Diencephalon (tissue), 1 donor: Measurements from ENCODE around the gene TRAF2. TPM values are rescaled to one million over a fixed set of nuclear protein-coding genes. Genes with fewer than 3 reads are reported as not detected.

Experiments
- small RNA-seq: library from RNA; depleted of rRNA; stranded (forward); fragments of <200 nt; gene quantifications from one replicate; pipeline ENCODE3, GENCODE V24; 2014
- total RNA-seq: library from RNA; depleted of rRNA; stranded (reverse); fragments of >200 nt; gene quantifications from one replicate; pipeline ENCODE4 v1.2.3, GENCODE V29; 2014

The TRAF2 gene, protein sequence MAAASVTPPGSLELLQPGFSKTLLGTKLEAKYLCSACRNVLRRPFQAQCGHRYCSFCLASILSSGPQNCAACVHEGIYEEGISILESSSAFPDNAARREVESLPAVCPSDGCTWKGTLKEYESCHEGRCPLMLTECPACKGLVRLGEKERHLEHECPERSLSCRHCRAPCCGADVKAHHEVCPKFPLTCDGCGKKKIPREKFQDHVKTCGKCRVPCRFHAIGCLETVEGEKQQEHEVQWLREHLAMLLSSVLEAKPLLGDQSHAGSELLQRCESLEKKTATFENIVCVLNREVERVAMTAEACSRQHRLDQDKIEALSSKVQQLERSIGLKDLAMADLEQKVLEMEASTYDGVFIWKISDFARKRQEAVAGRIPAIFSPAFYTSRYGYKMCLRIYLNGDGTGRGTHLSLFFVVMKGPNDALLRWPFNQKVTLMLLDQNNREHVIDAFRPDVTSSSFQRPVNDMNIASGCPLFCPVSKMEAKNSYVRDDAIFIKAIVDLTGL
- total RNA-seq, result 10.1 TPM

DNA sequence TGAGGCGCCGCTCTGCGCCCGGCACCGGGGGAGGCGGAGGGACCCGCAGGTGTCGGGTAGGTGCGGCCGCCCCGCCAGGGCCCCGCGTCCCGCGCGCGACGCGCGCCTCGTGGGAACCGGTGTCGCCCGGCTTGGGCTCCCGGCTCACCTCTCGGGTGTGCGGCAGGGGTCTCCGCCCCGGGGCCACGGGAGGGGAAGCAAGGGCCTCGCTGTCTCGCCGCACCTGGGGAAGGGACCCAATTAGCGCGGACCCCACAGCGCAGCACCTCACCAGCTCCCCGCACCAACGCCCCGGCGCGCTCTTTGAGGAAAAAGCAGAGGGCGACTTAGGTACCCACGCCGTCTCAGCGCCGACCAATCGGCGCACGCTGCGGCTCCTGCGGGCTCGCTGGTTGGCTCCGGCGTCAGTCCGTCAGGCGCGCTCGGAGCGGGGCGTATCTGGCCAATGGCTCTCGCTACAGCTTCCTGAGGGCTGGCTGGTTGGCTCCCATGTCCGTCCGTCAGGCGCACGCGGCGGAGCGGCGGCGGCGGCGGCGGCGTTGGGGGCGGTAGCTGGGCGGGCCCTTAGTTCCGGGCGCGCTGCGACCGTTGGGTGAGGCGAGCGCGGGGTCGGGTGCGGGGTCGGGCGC, at the start of gene TRAF2:
Gene TRAF2 (plus strand): TSS at position 567 of the 629 bp plus-strand sequence. CDS start 12,225 bp downstream, outside the sequence.

GRCh38 chr9:136842380-136842948, 43.9 kb upstream of the TRAF2 start, which contains the start of gene AJM1:
Gene AJM1 (plus strand): TSS chr9:136842478. CDS start chr9:136844415, 1,937 bp downstream.

DNA sequence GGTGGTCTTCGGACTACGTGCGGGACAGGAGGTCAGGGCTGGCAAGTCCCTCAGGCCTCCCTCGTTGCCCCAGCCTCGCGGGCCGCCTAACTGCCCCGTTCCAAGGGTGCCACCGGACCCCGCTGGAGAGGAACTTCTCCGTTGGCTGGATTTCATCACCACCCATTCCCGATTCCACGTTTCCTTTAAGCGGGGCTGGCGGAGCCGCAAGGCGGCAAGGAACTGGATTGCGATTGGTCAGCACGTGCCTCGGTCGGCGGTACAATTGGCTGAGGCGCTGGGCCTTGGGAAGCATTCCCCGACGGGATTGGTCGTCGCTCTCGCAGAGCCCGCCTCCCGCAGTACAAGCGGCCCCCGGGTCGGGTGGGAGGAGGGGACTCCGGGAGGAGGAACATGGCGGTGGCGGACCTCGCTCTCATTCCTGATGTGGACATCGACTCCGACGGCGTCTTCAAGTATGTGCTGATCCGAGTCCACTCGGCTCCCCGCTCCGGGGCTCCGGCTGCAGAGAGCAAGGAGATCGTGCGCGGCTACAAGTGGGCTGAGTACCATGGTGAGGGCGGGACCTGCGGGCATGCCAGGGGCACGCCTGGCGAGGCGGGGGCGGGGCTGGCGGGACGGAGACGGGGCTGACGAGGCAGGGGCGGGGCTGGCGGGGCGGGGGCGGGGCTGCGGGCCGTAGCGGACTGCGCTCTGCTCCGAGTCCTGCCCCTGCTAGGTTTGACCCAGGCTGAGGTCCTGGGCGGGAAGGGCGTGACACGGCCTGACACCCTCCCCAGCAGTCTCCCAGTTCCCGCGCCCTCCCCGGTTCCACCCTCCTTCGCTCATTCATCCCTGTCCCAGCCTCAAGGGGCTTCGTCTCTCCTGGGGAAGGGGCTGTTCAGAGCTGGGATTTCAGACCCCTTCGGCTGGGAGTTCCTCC, 37.0 kb upstream of the TRAF2 start, which contains the start of gene PHPT1:
Gene PHPT1 (plus strand): TSS at position 372 of the 922 bp plus-strand sequence. CDS start 22 bp downstream, at position 394.

DNA sequence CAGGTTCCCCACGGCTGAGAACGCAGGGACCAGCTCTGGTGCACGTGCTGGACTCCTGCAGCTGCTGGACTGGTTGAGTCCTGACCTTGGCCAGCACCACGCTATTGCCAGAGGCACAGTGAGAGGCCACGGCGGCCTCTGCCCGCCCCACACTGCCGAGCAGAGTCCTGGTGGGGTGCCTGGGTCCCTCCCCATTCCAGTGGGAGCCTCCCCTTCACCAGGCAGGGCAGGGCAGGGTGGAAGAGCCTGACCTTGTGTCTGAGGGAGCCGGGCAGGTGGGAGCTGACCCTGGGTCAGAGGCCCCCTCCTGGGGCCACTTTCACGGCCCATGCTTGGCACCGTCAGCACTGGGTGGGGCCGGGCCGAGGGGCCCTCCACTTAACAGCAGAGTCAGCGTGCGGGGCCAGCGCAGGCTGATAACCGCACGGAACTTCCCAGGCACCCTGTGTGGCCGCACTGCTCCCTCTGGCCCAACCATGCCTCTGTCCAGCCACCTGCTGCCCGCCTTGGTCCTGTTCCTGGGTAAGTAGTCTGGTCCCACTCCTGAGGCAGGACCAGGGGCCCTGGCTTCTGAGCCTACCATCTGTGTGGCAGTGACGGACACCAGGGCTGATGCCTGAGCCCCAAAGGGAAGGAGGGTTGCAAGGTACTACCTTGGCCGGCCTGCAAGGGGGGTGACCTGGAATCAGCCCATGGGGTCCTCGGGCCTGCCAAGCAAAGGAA, 34.2 kb upstream of the TRAF2 start, which contains the start of gene MAMDC4:
Gene MAMDC4 (plus strand): TSS at position 406 of the 723 bp plus-strand sequence. CDS start 71 bp downstream, at position 477.

GRCh38 chr9:136944519-136945332, 58.4 kb downstream of the TRAF2 start, which contains the start of the genes C8G and FBXW5:
Gene C8G (plus strand): TSS chr9:136945243. CDS start chr9:136945321, 78 bp downstream.
Gene FBXW5 (minus strand): TSS chr9:136944738. CDS start chr9:136944083, 655 bp downstream.

DNA sequence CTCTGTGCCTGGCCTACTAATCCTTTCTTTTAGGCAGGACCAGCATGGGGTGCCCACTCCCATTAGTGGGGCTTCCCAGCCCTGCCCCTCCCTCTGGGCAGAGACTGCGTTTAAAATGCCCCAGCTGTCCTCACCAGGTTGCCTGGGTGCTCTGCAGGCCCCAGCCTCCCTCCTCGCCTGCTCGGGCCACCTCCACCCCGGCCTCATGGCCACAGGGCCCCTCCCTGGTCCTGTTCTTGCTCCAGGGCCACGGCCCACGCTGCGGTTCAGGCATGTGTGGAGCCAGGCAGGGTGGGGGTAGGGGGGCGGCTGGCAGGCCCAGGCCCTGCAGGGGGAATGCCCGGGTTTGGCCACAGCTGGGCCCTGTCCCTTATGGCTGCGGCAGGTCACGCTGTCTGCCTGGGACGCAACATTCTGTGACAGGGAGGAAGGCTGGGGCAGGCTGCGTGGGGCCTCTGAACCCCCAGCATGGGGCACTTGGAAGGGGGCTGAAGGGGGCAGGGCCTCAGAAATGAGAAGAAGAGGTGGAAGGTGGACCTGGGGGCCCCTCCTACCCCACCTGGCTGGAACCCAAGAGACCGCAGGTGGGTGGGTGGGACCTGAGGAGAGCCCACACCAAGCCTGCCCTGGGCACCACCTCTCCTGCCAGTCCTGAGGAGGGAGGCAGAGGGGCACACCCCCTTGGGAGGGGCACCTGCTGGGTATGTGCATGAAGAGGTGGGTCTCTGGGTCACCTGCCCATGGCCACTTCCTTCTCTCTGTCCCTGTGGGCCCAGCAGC, 65.4 kb downstream of the TRAF2 start, which contains the start of gene LCN12:
Gene LCN12 (plus strand): TSS at position 733 of the 780 bp plus-strand sequence. CDS start 55 bp downstream, outside the sequence.

Small RNA genes within 50 kb of the gene (small RNA-seq; reads per million reads assigned to genes)
- gene MIR4479, result not detected

Other genes starting within 250 kb of the TRAF2 start
- 20.3 TPM for gene EGFL7, start 223.6 kb upstream of the TRAF2 start, total RNA-seq
- gene AGPAT2, start 199.1 kb upstream of the TRAF2 start, total RNA-seq, result 3.5 TPM
- gene DIPK1B, start 173.9 kb upstream of the TRAF2 start, total RNA-seq, result 37.4 TPM
- not detected for gene LCN10, start 143.6 kb upstream of the TRAF2 start, total RNA-seq
- gene LCN6, start 138.0 kb upstream of the TRAF2 start, total RNA-seq, result not detected
- not detected for gene LCN8, start 128.3 kb upstream of the TRAF2 start, total RNA-seq
- not detected for gene LCN15, start 122.0 kb upstream of the TRAF2 start, total RNA-seq
- gene TMEM141, start 95.2 kb upstream of the TRAF2 start, total RNA-seq, result 27.7 TPM
- gene CCDC183, start 90.2 kb upstream of the TRAF2 start, total RNA-seq, result 2.5 TPM
- 35.8 TPM for gene RABL6, start 78.6 kb upstream of the TRAF2 start, total RNA-seq
- gene AJM1, start 44.0 kb upstream of the TRAF2 start, total RNA-seq, result 2.8 TPM
- 99.7 TPM for gene PHPT1, start 37.1 kb upstream of the TRAF2 start, total RNA-seq
- 2.8 TPM for gene MAMDC4, start 34.2 kb upstream of the TRAF2 start, total RNA-seq
- 124 TPM for gene EDF1, start 20.2 kb upstream of the TRAF2 start, total RNA-seq
- gene FBXW5, start 58.2 kb downstream of the TRAF2 start, total RNA-seq, result 63.9 TPM
- gene C8G, start 58.7 kb downstream of the TRAF2 start, total RNA-seq, result not detected
- gene LCN12, start 65.8 kb downstream of the TRAF2 start, total RNA-seq, result 0.46 TPM
- 93.2 TPM for gene PTGDS, start 91.0 kb downstream of the TRAF2 start, total RNA-seq
- gene LCNL1, start 96.5 kb downstream of the TRAF2 start, total RNA-seq, result 1.2 TPM
- 14.1 TPM for gene PAXX, start 105.9 kb downstream of the TRAF2 start, total RNA-seq
- gene CLIC3, start 110.1 kb downstream of the TRAF2 start, total RNA-seq, result not detected
- gene ABCA2, start 141.7 kb downstream of the TRAF2 start, total RNA-seq, result 36.4 TPM
- not detected for gene FUT7, start 145.6 kb downstream of the TRAF2 start, total RNA-seq
- gene NPDC1, start 159.7 kb downstream of the TRAF2 start, total RNA-seq, result 23.1 TPM
- gene ENTPD2, start 167.5 kb downstream of the TRAF2 start, total RNA-seq, result 3.2 TPM
- gene SAPCD2, start 184.0 kb downstream of the TRAF2 start, total RNA-seq, result 4.2 TPM
- 0.69 TPM for gene UAP1L1, start 191.0 kb downstream of the TRAF2 start, total RNA-seq
- gene MAN1B1, start 200.5 kb downstream of the TRAF2 start, total RNA-seq, result 44.8 TPM
- 38.8 TPM for gene DPP7, start 228.2 kb downstream of the TRAF2 start, total RNA-seq